Right ventricle myocardium superior (tissue), 1 donor: ENCODE measurements around the gene CADPS2. TPM values are rescaled to one million over a fixed set of nuclear protein-coding genes. Genes with fewer than 3 reads are reported as not detected.
"Not testable (repeated sequence)": the region's sequence is repeated elsewhere in the genome, so short reads cannot be mapped to it uniquely, and the experiment has no call there.

Experiments
- ATAC-seq: fragments of 200-7000 bp; cut with Tn5 transposase; one replicate; pipeline ENCODE4 v1.9.1; 2020; ENCODE audit warnings: mild to moderate bottlenecking; ENCODE audit not compliant: poor library complexity
- DNase-seq: peaks from one replicate; pipeline ENCODE4 v3.0.0-alpha.2; 2020
- intact Hi-C: fragments of 100-400 bp; cut with DNase I; formaldehyde crosslinking; loops from one replicate; pipeline ENCODE4 v1.11.2; 2022
- total RNA-seq: library from RNA; stranded (reverse); fragmentation: NEBNext Ultra II Directional; extraction: Animal tissue kit (Norgen Biotek cat#: 25700); gene quantifications from one replicate; pipeline ENCODE4 v1.2.1, GENCODE V29; 2021
- donor health status: DM: no; HTN: yes; CAD: no; lungs with severe emphysema.

The CADPS2 gene
- total RNA-seq, 1 donor from 2014 or later: 20.3 TPM

GRCh38 chr7:122689346-122690109 is 196.7 kb downstream of the CADPS2 start:
- ATAC-seq (no peak), DNase-seq (no peak)
- intact Hi-C loops: no loop called here

- no peak for DNase-seq
- intact Hi-C loops: no loop called here
- no peak for ATAC-seq
Observed at GRCh38 chr7:122688400-122688998, 197.8 kb downstream of the CADPS2 start.

- intact Hi-C loops: no loop called here
- DNase-seq: no peak
- ATAC-seq: peak; percentile 32
Observed at GRCh38 chr7:122686360-122686878, 199.8 kb downstream of the CADPS2 start.

GRCh38 chr7:122684504-122684903 is 201.8 kb downstream of the CADPS2 start:
- intact Hi-C loops: no loop called here
- ATAC-seq (no peak), DNase-seq (no peak)

GRCh38 chr7:122682815-122683550 is 203.3 kb downstream of the CADPS2 start:
- intact Hi-C loops: no loop called here
- DNase-seq: peak; percentile 49
- ATAC-seq: peak; percentile 84

- ATAC-seq, intact Hi-C loops, DNase-seq: not testable (repeated sequence)
Observed at GRCh38 chr7:122681186-122681585, 205.1 kb downstream of the CADPS2 start.

GRCh38 chr7:122679813-122680212 is 206.4 kb downstream of the CADPS2 start:
- ATAC-seq (no peak), DNase-seq (no peak)
- intact Hi-C loops: no loop called here

GRCh38 chr7:122679269-122679709 is 207.0 kb downstream of the CADPS2 start:
- intact Hi-C loops, ATAC-seq, DNase-seq: not testable (repeated sequence)

- DNase-seq: no peak
- intact Hi-C loops: no loop called here
Observed at GRCh38 chr7:122677149-122677548, 209.1 kb downstream of the CADPS2 start.

GRCh38 chr7:122676466-122676865 is 209.8 kb downstream of the CADPS2 start:
- DNase-seq (no peak), ATAC-seq (no peak)
- intact Hi-C loops: no loop called here

More at GRCh38 chr7:122677149-122677548, 209.1 kb downstream of the CADPS2 start:
- ATAC-seq: no peak

GRCh38 chr7:122675621-122676020 is 210.6 kb downstream of the CADPS2 start:
- DNase-seq (no peak), ATAC-seq (no peak)
- intact Hi-C loops: no loop called here

GRCh38 chr7:122675011-122675410 is 211.2 kb downstream of the CADPS2 start:
- no peak for ATAC-seq
- intact Hi-C loops: no loop called here

GRCh38 chr7:122674502-122674901 is 211.8 kb downstream of the CADPS2 start:
- ATAC-seq (no peak), DNase-seq (no peak)
- intact Hi-C loops: no loop called here

More at GRCh38 chr7:122675011-122675410, 211.2 kb downstream of the CADPS2 start:
- DNase-seq: no peak

- DNase-seq (no peak), ATAC-seq (no peak)
- intact Hi-C loops: no loop called here
Observed at GRCh38 chr7:122673951-122674350, 212.3 kb downstream of the CADPS2 start.

GRCh38 chr7:122672536-122672935 is 213.7 kb downstream of the CADPS2 start:
- no peak for ATAC-seq
- DNase-seq: no peak

GRCh38 chr7:122663733-122664132 is 222.5 kb downstream of the CADPS2 start:
- ATAC-seq: no peak
- DNase-seq: no peak
- intact Hi-C loops: no loop called here

More at GRCh38 chr7:122672536-122672935, 213.7 kb downstream of the CADPS2 start:
- intact Hi-C loops: no loop called here

GRCh38 chr7:122658856-122659255 is 227.4 kb downstream of the CADPS2 start:
- intact Hi-C loops: no loop called here
- no peak for ATAC-seq
- DNase-seq: no peak

- intact Hi-C loops: no loop called here
- no peak for ATAC-seq
Observed at GRCh38 chr7:122653685-122654084, 232.6 kb downstream of the CADPS2 start.

GRCh38 chr7:122652876-122653275 is 233.4 kb downstream of the CADPS2 start:
- intact Hi-C loops: no loop called here
- ATAC-seq (no peak), DNase-seq (no peak)

More at GRCh38 chr7:122653685-122654084, 232.6 kb downstream of the CADPS2 start:
- no peak for DNase-seq
